Ovary (tissue), 9 donors: Measurements from ENCODE around the gene GCNT2. TPM values are rescaled to one million over a fixed set of nuclear protein-coding genes. Genes with fewer than 3 reads are reported as not detected.

Source experiments
- DNase-seq, 5 donors: peaks; one replicate each; pipeline ENCODE4 v3.0.0-alpha.2; 2019 to 2020
- H3K27ac ChIP-seq, 2 donors: fragments of 200-600 bp; one replicate each; pipeline versions ENCODE4 v1.5.1 to v1.8.0; 2019 to 2022
- H3K27me3 ChIP-seq: fragments of 200-600 bp; one replicate; pipeline ENCODE4 v1.8.0; 2022
- H3K36me3 ChIP-seq: fragments of 200-600 bp; sonication (generic); one replicate; pipeline ENCODE4 v1.5.1; 2019
- H3K4me1 ChIP-seq: one replicate; pipeline ENCODE4 v1.8.1; 2013; ENCODE audit warnings: mild to moderate bottlenecking, moderate library complexity; ENCODE audit not compliant: insufficient read depth
- H3K4me3 ChIP-seq: fragments of 200-600 bp; sonication (generic); one replicate; pipeline ENCODE4 v1.5.1; 2017
- H3K9me3 ChIP-seq, 2 donors: fragments of 200-600 bp in 1 of 2; sonication (generic) in 1 of 2; one replicate each; pipeline versions ENCODE4 v1.5.1 to v1.8.1; 2013 to 2019; ENCODE audit warnings: mild to moderate bottlenecking in 1 of 2, moderate library complexity in 1 of 2
- CTCF ChIP-seq, 3 donors: fragments of 450-650 bp in 2 of 3; fragments of 200-600 bp in 1 of 3; IDR thresholded peaks; one replicate each; pipeline versions ENCODE4 v1.5.1 to v1.8.0; 2016 to 2022; ENCODE audit warnings: antibody characterized with exemption in 3 of 3, mild to moderate bottlenecking in 1 of 3
- EP300 ChIP-seq: sonication (generic); formaldehyde crosslinking; IDR thresholded peaks from one replicate; pipeline ENCODE4 v1.6.1; 2017; ENCODE audit warnings: antibody characterized with exemption
- POLR2A ChIP-seq: fragments of 450-650 bp; IDR thresholded peaks from one replicate; pipeline ENCODE4 v1.6.1; 2017; ENCODE audit warnings: antibody characterized with exemption, mild to moderate bottlenecking, moderate library complexity
- WGBS, 3 donors: extraction: QIAGEN DNeasy Blood & Tissue Kit in 1 of 3; methylation state at CpG; one replicate each; pipeline versions ENCODE4 v1.1.5 to v1.1.7; 2013 to 2017; 5-methylcytosine and 5-hydroxymethylcytosine counted together
- intact Hi-C, 4 donors: fragments of 100-400 bp; cut with DNase I; formaldehyde crosslinking; loops; one replicate each; pipeline versions ENCODE4 v1.11.0 to v1.15.1; 2022 to 2023
- polyA plus RNA-seq, 2 donors: library from polyadenylated mRNA; stranded (reverse); fragments of 200-250 nt in 1 of 2; fragments of 350-450 nt in 1 of 2; fragmentation: Illumina TruSeq in 1 of 2; extraction: RNeasy Lipid Tissue Mini Kit (QIAGEN cat#74804) in 1 of 2; gene quantifications; one replicate each; pipeline ENCODE4 v1.2.3, GENCODE V29; 2013 to 2014
- total RNA-seq, 7 donors: library from RNA; depleted of rRNA in 2 of 7; stranded (reverse); fragments of >200 nt in 2 of 7; fragmentation: NEBNext Ultra II Directional in 3 of 7; extraction: Animal tissue kit (Norgen Biotek cat#: 25700) in 3 of 7; gene quantifications; one replicate each; pipeline versions ENCODE4 v1.1.0 to v1.2.4, GENCODE V29; 2016 to 2023
- donor health status: DM: no; HTN: no; CAD: no; lungs with moderate emphysema.
- donor health status: DM: no; HTN: no; CAD: no.
- donor health status: Bipolar disorder and iron deficiency.
- donor health status: DM: yes; HTN: yes; CAD: no.
- donor health status: DM: no; HTN: no; CAD: no.
- donor health status: DM: yes; HTN: yes; CAD: no.

GCNT2 gene
- total and polyA plus RNA-seq, 9 donors, result 0.92 to 3.8 (median 1.3) TPM

GRCh38 chr6:10531503-10531902 is 10.4 kb downstream of the GCNT2 start:
- TF ChIP-seq CTCF (IDR thresholded peaks at IDR 0.05), result no peak
- no peak for TF ChIP-seq POLR2A
- TF ChIP-seq EP300, result no peak
- no peak overlapping the region for H3K4me3 ChIP-seq
- intact Hi-C loops, result no loop called here
- WGBS, 3 donors, result 51 to 73% (median 69%) methylated on average over 1 of the region's 1 CpG
- H3K36me3 ChIP-seq, result no peaks in the 10 kb centered on the region
- no peak for DNase-seq
- H3K4me1 ChIP-seq, result no peaks in the 10 kb centered on the region
- H3K9me3 ChIP-seq, result peaks cover 0 to 2% of the 10 kb centered on the region in 2 donors
- H3K27ac ChIP-seq, result no peak overlapping the region
- H3K27me3 ChIP-seq, result no peaks in the 10 kb centered on the region

GRCh38 chr6:10531942-10532341 is 10.8 kb downstream of the GCNT2 start:
- no peak for DNase-seq
- H3K36me3 ChIP-seq, result no peaks in the 10 kb centered on the region
- intact Hi-C loops, result no loop called here
- no peak overlapping the region for H3K27ac ChIP-seq
- no peak overlapping the region for H3K4me3 ChIP-seq
- H3K9me3 ChIP-seq, result peaks cover 0 to 2% of the 10 kb centered on the region in 2 donors
- TF ChIP-seq CTCF (IDR thresholded peaks at IDR 0.05) (no peak), POLR2A (no peak), EP300 (no peak)
- WGBS, 3 donors, result 61 to 68% (median 67%) methylated on average over 9 of the region's 9 CpGs
- no peaks in the 10 kb centered on the region for H3K27me3 ChIP-seq
- no peaks in the 10 kb centered on the region for H3K4me1 ChIP-seq

GRCh38 chr6:10532392-10532791 is 11.2 kb downstream of the GCNT2 start:
- no peak for TF ChIP-seq POLR2A
- no peak for TF ChIP-seq CTCF (IDR thresholded peaks at IDR 0.05)
- TF ChIP-seq EP300, result no peak
- Histone ChIP-seq H3K4me1 (no peaks in the 10 kb centered on the region), H3K36me3 (no peaks in the 10 kb centered on the region), H3K27me3 (no peaks in the 10 kb centered on the region), H3K9me3 (peaks cover 0 to 2% of the 10 kb centered on the region in 2 donors), H3K27ac (no peak overlapping the region), H3K4me3 (no peak overlapping the region)
- no peak for DNase-seq
- WGBS, 3 donors, result 79 to 89% (median 82%) methylated on average over 8 of the region's 8 CpGs
- intact Hi-C loops, result no loop called here

- peaks cover 0 to 2% of the 10 kb centered on the region in 2 donors for H3K9me3 ChIP-seq
- H3K4me1 ChIP-seq, result no peaks in the 10 kb centered on the region
- no peak overlapping the region for H3K4me3 ChIP-seq
- no peak for DNase-seq
- TF ChIP-seq CTCF (IDR thresholded peaks at IDR 0.05) (no peak), EP300 (no peak)
- H3K27me3 ChIP-seq, result no peaks in the 10 kb centered on the region
- H3K36me3 ChIP-seq, result no peaks in the 10 kb centered on the region
- WGBS, 3 donors, result 65 to 74% (median 66%) methylated on average over 4 of the region's 4 CpGs
- no peak overlapping the region for H3K27ac ChIP-seq
- intact Hi-C loops, result no loop called here
Measured at GRCh38 chr6:10534419-10534762, 13.2 kb downstream of the GCNT2 start.

GRCh38 chr6:10535193-10535592 is 14.0 kb downstream of the GCNT2 start:
- 46 to 77% (median 72%) methylated on average over 1 of the region's 1 CpG for WGBS, 3 donors
- intact Hi-C loops, result no loop called here

More at GRCh38 chr6:10535193-10535592, 14.0 kb downstream of the GCNT2 start:
- H3K9me3 ChIP-seq, result peaks cover 0 to 2% of the 10 kb centered on the region in 2 donors
- no peaks in the 10 kb centered on the region for H3K4me1 ChIP-seq
- H3K4me3 ChIP-seq, result no peak overlapping the region
- TF ChIP-seq CTCF (IDR thresholded peaks at IDR 0.05) (no peak), POLR2A (no peak), EP300 (no peak)
- no peaks in the 10 kb centered on the region for H3K36me3 ChIP-seq
- H3K27ac ChIP-seq, result no peak overlapping the region
- H3K27me3 ChIP-seq, result no peaks in the 10 kb centered on the region
- no peak for DNase-seq
